ENCODE measurements around the gene MED12L.
A peak's percentile ranks its signal among the peaks of the same experiment; 100 is the strongest.
"Not testable (repeated sequence)": the region's sequence is repeated elsewhere in the genome, so short reads cannot be mapped to it uniquely, and the experiment has no call there.

The MED12L gene

GRCh38 chr3:151145713-151146070 is 60.2 kb downstream of the MED12L start:
- no peak for DNase-seq

- peak; percentile 46 for DNase-seq
Measured at GRCh38 chr3:151146071-151146730, 60.7 kb downstream of the MED12L start.

- DNase-seq = no peak
Measured at GRCh38 chr3:151146731-151147091, 61.2 kb downstream of the MED12L start.

- DNase-seq = no peak
Measured at GRCh38 chr3:151147299-151147698, 61.8 kb downstream of the MED12L start.

- no peak for DNase-seq
Measured at GRCh38 chr3:151152455-151153079, 67.1 kb downstream of the MED12L start.

GRCh38 chr3:151154566-151154965 is 69.1 kb downstream of the MED12L start:
- no peak for DNase-seq

GRCh38 chr3:151155409-151156128 is 70.1 kb downstream of the MED12L start:
- DNase-seq = no peak

- peak; percentile 42 for DNase-seq
Measured at GRCh38 chr3:151156618-151157216, 71.3 kb downstream of the MED12L start.

- no peak for DNase-seq
Measured at GRCh38 chr3:151159806-151160205, 74.3 kb downstream of the MED12L start.

GRCh38 chr3:151165226-151165625 is 79.8 kb downstream of the MED12L start:
- no peak for DNase-seq

- no peak for DNase-seq
Measured at GRCh38 chr3:151166161-151166560, 80.7 kb downstream of the MED12L start.

- peak; percentile 58 for DNase-seq
Measured at GRCh38 chr3:151168269-151169094, 83.0 kb downstream of the MED12L start.

- no peak for DNase-seq
Measured at GRCh38 chr3:151169262-151169947, 83.9 kb downstream of the MED12L start.

- DNase-seq = not testable (repeated sequence)
Measured at GRCh38 chr3:151169948-151170679, 84.7 kb downstream of the MED12L start.

- DNase-seq = peak; percentile 37
Measured at GRCh38 chr3:151171145-151171757, 85.8 kb downstream of the MED12L start.

- no peak for DNase-seq
Measured at GRCh38 chr3:151174351-151174750, 88.9 kb downstream of the MED12L start.

GRCh38 chr3:151175952-151176351 is 90.5 kb downstream of the MED12L start:
- DNase-seq = no peak

GRCh38 chr3:151178208-151178845 is 92.9 kb downstream of the MED12L start:
- DNase-seq = no peak

- DNase-seq = no peak
Measured at GRCh38 chr3:151182349-151183079, 97.0 kb downstream of the MED12L start.

GRCh38 chr3:151183265-151183671 is 97.8 kb downstream of the MED12L start:
- DNase-seq = no peak
